ENCODE measurements around the gene KRT33B. TPM values are rescaled to one million over a fixed set of nuclear protein-coding genes. Genes with fewer than 3 reads are reported as not detected.

The KRT33B gene
- total and polyA plus RNA-seq, 2 of the 4 experiments (the other 2 are of a cell fraction): 0.18 to 0.22 TPM

GRCh38 chr17:41343029-41343428, 26.6 kb downstream of the KRT33B start:
- WGBS, 2 experiments (ENCODE audit: extremely low coverage in 2 of 2, insufficient read length in 1 of 2): 33% methylated on average over 2 of the region's 3 CpGs; no CpG with 5 or more reads in 1 of the 2 experiments
- Histone ChIP-seq H4K91ac (ENCODE audit: insufficient read depth, low read depth, low read length) (no peak overlapping the region), H3K36me3 (ENCODE audit: control insufficient read depth, insufficient read depth, low read length) (no peaks in the 10 kb centered on the region), H3K79me1 (ENCODE audit: low read depth in 1 of 2, low read length in 2 of 2) (no peaks in the 10 kb centered on the region), H3K27ac (ENCODE audit: insufficient read depth, low read length) (no peak overlapping the region), H2AK5ac (ENCODE audit: low read depth, low read length) (no peak overlapping the region), H4K8ac (ENCODE audit: low read depth in 2 of 2, low read length in 2 of 2) (no peak overlapping the region), H3K4me3 (ENCODE audit: insufficient read depth, low read depth, low read length) (no peak overlapping the region), H3K4ac (ENCODE audit: low read depth, low read length) (no peak overlapping the region), H2BK15ac (ENCODE audit: low read depth, low read length) (no peak overlapping the region), H2BK20ac (ENCODE audit: low read depth, low read length) (no peak overlapping the region), H2AK9ac (replicated peaks; ENCODE audit: low read depth, low read length, poor library complexity) (no peak overlapping the region), H3K9me1 (ENCODE audit: insufficient read depth, low read length) (peaks cover 3% of the 10 kb centered on the region; the same call in 1 of the 2 replicates), H2BK120ac (ENCODE audit: low read depth, low read length) (no peak overlapping the region), H3K18ac (ENCODE audit: low read depth, low read length) (no peak overlapping the region), H2AFZ (replicated peaks; ENCODE audit: low read length, poor library complexity) (no peak overlapping the region), H3K14ac (replicated peaks; ENCODE audit: low read depth, low read length) (no peak overlapping the region), H2BK5ac (ENCODE audit: low read depth, low read length, poor library complexity, severe bottlenecking) (no peak overlapping the region), H3K23ac (ENCODE audit: low read depth, low read length) (no peak overlapping the region), H4K20me1 (ENCODE audit: insufficient read depth, low read length) (no peaks in the 10 kb centered on the region), H3K4me2 (ENCODE audit: low read depth, low read length) (no peak overlapping the region), H3K27me3 (ENCODE audit: control insufficient read depth, insufficient read depth, low read length) (no peaks in the 10 kb centered on the region), H3K9me3 (ENCODE audit: control insufficient read depth, insufficient read depth, low read length) (peaks cover 7% of the 10 kb centered on the region), H3K56ac (ENCODE audit: extremely low read depth, insufficient read depth, low read length) (no peak overlapping the region), H4K5ac (ENCODE audit: low read depth, low read length) (no peak overlapping the region), H3K9ac (ENCODE audit: low read depth, low read length) (no peak overlapping the region), H3K4me1 (ENCODE audit: control insufficient read depth, insufficient read depth, low read length) (peaks cover 6% of the 10 kb centered on the region)
- no peak for DNase-seq
- TF ChIP-seq CHD1 (IDR thresholded peaks at IDR 0.05; ENCODE audit: low read depth, low read length) (no peak), MXI1 (IDR thresholded peaks at IDR 0.05; ENCODE audit: borderline replicate concordance, low read depth, low read length) (no peak), FOS (IDR thresholded peaks at IDR 0.05; ENCODE audit: low read depth, low read length) (no peak), ELK1 (IDR thresholded peaks at IDR 0.05; ENCODE audit: borderline replicate concordance, low read depth, low read length) (no peak), USF2 (IDR thresholded peaks at IDR 0.05; ENCODE audit: low read depth, low read length) (no peak), BHLHE40 (IDR thresholded peaks at IDR 0.05; ENCODE audit: low read depth, low read length) (no peak), CTCF (conservative IDR thresholded peaks at IDR 0.05; ENCODE audit: low read depth, low read length) (no peak), RAD21 (IDR thresholded peaks at IDR 0.05; ENCODE audit: low read length) (no peak), RFX5 (IDR thresholded peaks at IDR 0.05; ENCODE audit: low read depth, low read length) (no peak), MAZ (IDR thresholded peaks at IDR 0.05; ENCODE audit: borderline replicate concordance, low read depth, low read length) (no peak), CEBPB (IDR thresholded peaks at IDR 0.05; ENCODE audit: low read depth, low read length) (no peak), NFE2L2 (IDR thresholded peaks at IDR 0.05; ENCODE audit: low read depth, low read length) (no peak), POLR2A (IDR thresholded peaks at IDR 0.05; ENCODE audit: low read depth, low read length) (no peak), SMC3 (IDR thresholded peaks at IDR 0.05; ENCODE audit: low read depth, low read length) (no peak), MAFK (IDR thresholded peaks at IDR 0.05; ENCODE audit: low read depth, low read length) (no peak), RCOR1 (IDR thresholded peaks at IDR 0.05; ENCODE audit: insufficient replicate concordance, low read length) (no peak)
- intact Hi-C loops (cut with micrococcal nuclease): no loop called here
- BruUV-seq (replicated peaks): no TSS peak
- ChIA-PET POLR2A (ENCODE audit: unreplicated experiment) (no interaction called here), CTCF (interaction anchor here (0.6 kb wide), 2 partner anchors 481 to 880 kb away, joined by 3 to 5 read pairs; no protein-coding TSS in a partner anchor)
- dilution Hi-C loops (cut with HindIII; ENCODE audit: low sequenced_read_pairs, unreplicated experiment): no loop called here
- in situ Hi-C loops (cut with MboI; ENCODE audit: low sequenced_read_pairs): no loop called here
- no peak for ATAC-seq (ENCODE audit: low read depth)

Data from IMR-90 (cell line).